LNCaP clone FGC (cell line): Measurements from ENCODE around the gene ARID1B.

Source experiments
- DNase-seq: peaks from one replicate; pipeline ENCODE4 v3.0.0-alpha.2; 2011; ENCODE audit warnings: low read depth
- H3K4me3 ChIP-seq: 2 replicates; pipeline ENCODE4 v1.5.1; 2011; ENCODE audit warnings: mild to moderate bottlenecking, low read depth, low read length, control low read depth
- TF ChIP-seq, protein P1 (sequence below): IDR thresholded peaks from 2 replicates; pipeline ENCODE4 v1.5.1; 2012; ENCODE audit warnings: mild to moderate bottlenecking; ENCODE audit not compliant: control insufficient read depth, insufficient read depth; ENCODE audit errors: extremely low read depth

ARID1B gene

DNA sequence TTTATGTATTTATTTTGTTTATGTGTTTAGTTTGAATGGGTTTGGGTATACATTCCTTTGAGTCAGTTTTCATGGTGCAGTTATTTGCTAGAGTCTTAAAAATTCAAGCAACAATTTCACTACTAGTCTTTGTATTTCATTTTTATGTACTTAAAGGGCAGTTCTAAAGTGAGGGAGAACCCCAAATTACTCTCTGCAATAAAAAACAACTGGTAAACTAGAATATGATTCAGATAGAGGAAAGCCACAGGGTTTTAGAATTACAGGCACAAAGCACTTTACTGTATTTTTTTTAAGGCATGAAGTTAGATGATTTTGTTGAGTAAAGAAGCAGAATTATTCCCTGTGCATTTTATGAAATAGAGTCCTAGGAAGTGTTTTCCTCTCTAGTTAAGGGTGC lies 183.3 kb downstream of the ARID1B start:
- DNase-seq, result no peak
- TF ChIP-seq, protein P1, sequence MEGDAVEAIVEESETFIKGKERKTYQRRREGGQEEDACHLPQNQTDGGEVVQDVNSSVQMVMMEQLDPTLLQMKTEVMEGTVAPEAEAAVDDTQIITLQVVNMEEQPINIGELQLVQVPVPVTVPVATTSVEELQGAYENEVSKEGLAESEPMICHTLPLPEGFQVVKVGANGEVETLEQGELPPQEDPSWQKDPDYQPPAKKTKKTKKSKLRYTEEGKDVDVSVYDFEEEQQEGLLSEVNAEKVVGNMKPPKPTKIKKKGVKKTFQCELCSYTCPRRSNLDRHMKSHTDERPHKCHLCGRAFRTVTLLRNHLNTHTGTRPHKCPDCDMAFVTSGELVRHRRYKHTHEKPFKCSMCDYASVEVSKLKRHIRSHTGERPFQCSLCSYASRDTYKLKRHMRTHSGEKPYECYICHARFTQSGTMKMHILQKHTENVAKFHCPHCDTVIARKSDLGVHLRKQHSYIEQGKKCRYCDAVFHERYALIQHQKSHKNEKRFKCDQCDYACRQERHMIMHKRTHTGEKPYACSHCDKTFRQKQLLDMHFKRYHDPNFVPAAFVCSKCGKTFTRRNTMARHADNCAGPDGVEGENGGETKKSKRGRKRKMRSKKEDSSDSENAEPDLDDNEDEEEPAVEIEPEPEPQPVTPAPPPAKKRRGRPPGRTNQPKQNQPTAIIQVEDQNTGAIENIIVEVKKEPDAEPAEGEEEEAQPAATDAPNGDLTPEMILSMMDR, result no peak
- no peak overlapping the region for H3K4me3 ChIP-seq

DNA sequence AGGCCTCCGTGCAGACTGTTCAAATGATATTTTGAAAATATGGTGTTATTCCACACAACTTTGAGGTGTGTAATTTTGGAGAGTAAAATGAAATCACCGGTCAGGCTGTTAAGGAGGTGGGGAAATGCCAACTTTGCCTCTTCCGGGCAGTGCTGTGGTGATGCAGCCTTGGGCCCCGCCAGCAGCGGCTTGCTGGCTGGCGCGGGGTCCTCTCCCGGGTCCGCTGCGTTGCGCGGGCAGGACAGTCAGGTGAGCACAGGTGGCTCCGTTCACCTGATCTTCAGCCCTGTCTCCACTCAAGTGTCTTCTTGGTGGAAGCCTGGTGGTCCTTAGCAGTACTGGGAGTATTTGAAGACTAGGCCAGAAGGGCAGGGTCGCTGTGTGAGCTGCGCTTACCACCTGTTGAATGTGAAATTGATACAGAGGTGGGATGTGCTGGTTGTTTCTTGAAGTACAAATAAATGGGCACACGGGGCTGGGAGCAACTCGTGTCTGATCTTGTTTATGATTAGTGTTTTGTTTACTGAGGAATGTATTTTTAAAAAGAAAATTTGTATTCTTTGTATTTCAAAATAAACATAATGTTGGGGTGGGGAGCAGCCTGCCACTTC lies 184.2 kb downstream of the ARID1B start:
- TF ChIP-seq, protein P1, result no peak
- no peak overlapping the region for H3K4me3 ChIP-seq

DNA sequence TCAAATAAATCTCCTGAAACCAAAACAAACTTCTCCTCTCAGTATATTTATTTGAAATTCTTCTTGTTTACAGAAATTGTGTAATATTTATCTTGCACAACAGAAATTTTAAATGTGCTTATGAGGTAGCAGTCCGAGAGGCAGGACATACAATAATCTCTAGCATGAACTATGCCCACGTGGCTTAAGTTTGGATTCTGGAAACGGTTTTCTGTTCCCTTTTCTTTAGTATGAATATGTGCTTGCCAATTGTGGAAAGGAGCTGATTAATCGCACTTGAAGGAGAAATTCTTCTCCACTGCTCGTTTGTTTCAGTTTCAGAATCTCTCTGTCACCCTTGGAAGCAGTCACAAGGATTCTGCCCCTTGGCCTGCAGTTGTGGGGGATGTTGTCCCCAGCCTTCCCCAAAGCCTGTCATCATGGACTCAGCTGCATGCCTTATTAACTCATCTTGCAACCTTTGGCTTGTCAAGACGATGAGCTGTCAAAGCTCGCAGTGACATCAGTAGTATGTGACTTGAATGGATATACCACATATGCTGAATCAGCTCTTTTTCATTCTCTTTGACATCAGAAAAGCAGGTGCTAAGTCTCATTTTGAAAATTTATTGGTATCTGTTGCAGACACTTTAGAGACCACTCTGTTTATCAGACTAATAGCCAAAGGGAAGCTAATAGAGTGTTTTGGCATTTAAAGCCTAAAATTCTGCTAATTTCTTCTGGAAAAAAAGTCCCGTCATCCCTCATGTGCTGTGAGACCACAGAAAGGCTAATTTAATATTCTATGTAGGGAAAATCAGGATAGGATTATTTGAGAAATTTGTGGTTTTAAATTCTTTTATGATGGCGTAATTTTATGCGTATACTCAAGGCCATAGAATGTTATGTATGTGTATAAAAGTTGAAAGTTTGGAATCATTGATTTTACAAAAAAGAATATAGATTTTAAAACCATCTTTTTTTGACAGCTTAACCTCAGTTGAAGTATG lies 186.8 kb downstream of the ARID1B start:
- no peak for DNase-seq
- H3K4me3 ChIP-seq, result peak overlapping the region; percentile 34
- TF ChIP-seq, protein P1, result no peak

More for the DNA sequence above, 184.2 kb downstream of the ARID1B start:
- DNase-seq, result no peak

DNA sequence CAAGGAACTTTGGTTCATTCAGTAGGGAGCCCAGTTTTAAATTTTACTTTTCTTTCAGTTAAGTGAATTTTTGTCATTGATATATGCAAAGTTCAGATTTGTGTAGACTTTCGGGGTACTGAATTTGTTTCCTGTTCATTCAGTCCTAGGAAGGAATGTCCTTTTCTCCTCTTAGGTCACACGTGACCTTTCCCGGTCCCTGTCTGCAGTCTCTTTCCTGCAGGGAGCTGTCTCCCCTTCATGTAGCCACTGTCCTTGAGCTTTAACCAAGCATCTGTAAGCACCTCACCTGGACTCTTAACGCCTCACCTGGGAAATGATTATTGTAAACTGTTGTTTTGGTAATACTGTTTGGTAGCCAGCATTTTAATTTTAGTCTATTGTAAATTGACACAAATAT lies 190.7 kb downstream of the ARID1B start:
- TF ChIP-seq, protein P1, result no peak
- no peak for DNase-seq
- H3K4me3 ChIP-seq, result no peak overlapping the region

DNA sequence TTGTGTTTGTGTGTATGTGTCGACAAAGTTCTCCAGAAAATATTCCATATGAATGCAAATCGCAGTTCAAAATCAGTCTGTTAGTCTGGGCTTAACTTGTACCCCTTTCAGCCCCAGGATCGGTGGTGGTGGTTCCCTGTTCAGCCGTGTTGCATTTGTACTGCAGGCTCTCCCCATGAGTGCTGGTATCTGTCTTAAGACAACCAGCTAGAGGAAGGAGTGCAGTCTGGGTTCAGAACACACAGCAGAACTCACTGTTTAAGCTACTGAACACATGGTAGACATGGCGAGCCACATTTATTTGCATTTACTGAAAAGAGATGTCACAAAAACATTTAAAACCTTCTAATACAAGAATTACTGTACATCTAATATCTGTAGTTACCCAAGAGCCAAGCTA lies 192.1 kb downstream of the ARID1B start:
- DNase-seq, result no peak
- TF ChIP-seq, protein P1, result no peak
- no peak overlapping the region for H3K4me3 ChIP-seq

DNA sequence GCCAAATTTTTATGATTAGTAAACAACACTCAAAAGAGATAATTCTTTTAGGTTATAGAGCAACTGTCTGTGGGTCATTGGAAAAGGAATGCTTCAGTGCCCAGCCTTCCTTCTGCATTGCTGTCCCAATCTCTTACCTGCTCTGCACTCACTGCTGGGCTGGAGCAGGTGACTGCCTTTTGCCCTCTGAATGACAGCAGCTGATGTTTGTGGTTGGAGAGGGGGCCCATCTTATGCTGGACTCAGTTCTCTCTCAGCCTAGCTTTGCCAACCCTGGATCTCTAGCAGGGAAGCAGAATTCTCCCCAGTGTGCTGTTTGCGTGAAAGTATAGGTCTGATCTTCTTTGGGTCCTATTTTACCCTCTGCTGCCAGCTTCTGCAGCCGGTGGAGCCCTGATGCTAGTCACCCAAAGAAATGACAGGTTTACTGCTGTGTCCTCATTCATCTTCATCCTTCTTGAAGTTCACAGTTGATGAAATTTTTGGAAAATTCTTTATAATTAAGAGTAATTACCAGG lies 193.5 kb downstream of the ARID1B start:
- no peak for DNase-seq
- TF ChIP-seq, protein P1, result no peak
- H3K4me3 ChIP-seq, result no peak overlapping the region
